Measurements from ENCODE around the gene TCAIM.
"Not testable (repeated sequence)": the region's sequence is repeated elsewhere in the genome, so short reads cannot be mapped to it uniquely, and the experiment has no call there.

TCAIM gene

DNA sequence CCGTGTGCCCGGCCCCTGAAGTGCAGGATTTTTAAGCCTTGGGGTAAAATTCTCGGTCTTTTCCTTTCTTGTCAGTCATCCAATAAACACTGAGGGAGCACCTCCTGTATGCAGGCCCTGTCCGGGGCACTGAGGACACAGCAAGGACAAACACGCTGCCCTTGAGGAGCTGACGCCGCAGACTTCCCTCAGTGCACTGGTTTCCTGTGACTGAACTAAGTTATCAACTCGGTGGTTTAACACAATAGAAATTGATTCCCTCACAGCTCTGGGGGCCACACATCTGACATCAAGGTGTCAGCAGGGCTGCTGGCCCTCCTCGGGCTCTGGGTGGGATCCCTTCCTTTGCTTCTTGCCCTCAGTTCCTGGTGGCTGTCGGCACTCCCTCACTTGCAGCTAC, 73.8 kb downstream of the TCAIM start:
- DNase-seq (ENCODE audit: low read depth in 1 of 2, low spot score in 1 of 2), result no peak

DNA sequence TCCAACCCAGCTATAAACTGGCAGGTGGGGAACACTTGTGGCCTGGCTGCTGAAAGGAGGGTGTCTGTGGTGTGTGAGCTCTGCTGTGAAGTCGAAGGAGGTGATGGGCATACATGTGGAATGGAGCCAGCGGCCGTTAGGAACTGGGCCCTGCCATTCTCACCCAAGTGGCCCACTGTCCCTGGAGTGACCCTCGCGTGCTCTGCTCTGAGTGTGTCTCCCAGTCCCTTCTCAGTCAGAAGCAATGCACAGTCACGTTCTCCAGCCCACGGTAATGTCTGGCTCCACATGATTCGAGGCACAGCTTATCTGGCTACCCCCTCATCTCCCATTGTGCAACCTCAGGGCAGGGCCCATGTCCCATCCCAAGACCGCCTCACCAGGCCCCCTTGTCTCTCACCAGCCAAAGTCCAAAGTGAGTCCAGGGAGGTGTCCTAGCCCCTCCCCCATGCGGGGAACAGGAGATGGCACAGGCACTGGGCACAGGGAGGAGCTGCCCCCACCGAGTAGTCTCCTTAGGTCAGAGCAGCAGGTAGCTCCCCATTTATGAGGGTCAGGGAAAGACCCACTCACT, 76.0 kb downstream of the TCAIM start:
- DNase-seq (ENCODE audit: low read depth in 1 of 2, low spot score in 1 of 2), result no peak

DNA sequence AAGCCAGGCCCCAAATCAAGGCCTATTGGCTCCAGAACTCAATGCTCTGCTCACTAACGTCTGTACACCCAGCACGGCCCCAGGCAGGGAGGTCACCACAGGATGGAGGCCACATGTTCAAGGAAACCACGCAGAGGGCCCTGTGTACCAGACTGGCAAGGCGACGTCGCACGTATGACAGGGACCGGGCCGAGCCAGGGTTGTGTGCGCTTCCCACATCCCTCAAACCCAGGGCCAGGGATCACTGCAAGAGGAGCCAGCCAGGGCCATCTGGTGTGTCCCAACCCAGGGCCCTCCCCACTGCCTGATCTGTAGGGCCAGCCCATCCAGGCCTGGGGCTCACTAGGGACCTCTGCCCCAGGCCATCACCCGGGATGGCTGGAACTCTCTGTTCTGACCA, 76.9 kb downstream of the TCAIM start:
- DNase-seq (ENCODE audit: low read depth in 1 of 2, low spot score in 1 of 2), result no peak

DNA sequence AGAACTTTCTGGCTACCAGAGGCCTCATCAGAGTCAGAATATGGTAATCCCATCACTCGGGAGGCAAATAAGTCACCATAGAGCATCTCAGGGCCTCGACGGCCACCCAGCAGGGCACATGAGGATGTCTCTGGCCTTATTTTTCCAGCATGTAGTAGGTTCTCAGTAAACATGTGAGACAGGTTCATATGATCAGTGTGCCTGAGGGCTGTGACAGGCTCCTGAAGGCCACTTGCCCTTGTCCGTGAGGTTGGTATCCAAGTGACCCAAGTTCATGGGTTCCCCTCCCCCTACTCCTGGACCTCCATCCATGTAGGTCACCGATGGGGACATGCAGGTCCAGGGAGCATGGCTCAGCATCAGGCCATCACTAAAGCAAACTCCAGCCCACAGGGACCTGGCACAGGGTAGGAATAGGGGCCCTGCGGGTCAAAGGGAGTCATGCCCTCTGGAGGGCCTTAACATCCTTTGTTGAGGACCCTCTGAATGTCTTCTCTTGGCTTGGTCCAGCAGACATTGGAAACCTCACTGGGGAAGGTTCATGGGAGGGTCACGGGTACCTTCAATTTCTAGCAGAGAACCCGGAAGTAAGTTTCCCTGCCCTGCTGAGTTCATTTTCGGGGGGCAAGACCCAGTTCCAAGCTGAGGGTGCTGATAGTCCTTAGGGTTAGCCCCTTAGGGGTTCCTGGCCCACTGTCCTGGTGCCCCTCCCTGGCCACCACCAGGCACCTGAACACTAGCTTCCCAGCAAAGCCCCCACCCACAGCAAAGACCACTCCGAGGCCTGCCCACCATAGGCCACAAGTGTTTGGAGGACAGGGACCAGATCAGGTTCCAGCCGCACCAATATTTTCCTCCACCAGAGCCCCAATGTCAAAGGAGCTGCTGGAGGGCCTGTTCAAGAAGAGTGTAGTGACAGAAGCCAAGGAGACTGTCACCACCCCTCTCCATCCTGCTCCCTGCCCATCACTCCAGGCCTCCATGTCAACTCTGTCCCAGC, 77.8 kb downstream of the TCAIM start:
- DNase-seq (ENCODE audit: low read depth in 1 of 2, low spot score in 1 of 2), result no peak

DNA sequence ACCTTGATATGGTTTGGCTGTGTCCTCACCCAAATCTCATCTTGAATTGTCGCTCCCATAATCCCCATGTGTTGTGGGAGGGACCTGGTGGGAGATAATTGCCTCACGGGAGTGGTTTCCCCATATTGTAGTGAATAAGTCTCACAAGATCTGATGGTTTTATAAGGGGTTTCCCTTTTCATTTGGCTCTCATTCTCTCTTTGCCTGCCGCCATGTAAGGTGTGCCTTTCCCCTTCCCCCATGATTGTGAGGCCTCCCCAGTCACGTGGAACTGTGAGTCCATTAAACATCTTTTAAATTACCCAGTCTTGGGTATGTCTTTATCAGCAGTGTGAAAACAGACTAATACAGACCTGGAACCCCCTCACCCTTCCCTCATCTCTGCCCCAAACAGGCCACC, 79.6 kb downstream of the TCAIM start:
- DNase-seq (ENCODE audit: low read depth in 1 of 2, low spot score in 1 of 2), result not testable (repeated sequence)

DNA sequence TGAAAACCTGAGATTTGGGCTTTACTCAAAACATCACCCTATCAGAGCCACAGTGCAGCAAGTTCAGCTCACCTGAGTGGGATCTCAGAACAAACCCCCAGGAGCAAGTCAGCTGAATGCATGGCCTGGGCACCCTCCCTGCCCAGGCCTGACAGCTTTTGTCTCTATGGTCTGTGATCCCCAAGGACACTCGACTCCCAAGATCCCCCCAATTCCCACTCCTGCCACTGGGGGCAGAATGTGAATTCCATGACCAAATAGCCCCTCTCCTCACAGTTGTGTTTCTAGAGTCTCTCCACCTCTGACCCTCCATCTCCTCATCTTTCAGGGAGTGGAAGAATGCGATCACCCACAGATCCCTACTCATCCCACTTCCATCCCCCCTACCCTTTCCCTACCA, 80.0 kb downstream of the TCAIM start:
- no peak for DNase-seq (ENCODE audit: low read depth in 1 of 2, low spot score in 1 of 2)

DNA sequence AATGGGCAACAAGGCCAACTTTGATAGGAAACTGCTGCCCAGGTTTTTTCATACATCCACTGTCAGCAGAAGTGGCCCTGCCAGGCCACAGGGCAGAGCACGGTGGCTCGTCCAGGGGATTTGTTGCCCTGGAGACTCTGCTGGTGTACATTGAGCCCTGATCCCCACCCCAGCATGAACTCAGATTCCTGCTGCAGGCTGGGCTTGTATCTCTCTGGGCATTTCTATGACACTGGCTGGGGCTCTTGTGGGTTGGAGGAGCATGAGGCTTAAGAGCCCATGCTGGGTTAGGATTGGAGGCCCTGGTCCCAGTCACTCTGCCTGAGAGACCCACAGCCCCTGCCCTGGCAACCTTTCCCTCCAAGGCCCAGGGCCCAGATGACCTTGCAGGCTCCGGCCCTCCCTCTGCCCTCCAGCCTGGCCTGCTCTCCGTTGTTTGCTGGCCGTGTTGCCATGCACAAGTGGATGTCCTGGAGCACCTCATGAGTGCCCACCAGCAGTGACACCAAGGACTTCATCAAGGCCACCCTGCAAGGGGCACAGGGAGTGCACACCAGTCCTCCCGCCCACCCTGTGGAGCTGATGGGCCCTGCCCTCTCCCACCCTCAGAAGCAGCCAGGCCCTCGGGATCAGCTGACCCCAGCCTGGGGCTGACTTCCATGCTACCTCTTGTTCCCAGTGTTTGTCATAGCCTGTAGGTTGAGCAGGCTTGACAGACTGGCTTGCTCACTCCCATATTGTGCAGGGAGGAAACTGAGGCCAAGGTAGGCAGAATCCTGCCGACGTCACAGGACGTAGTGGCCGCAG, 80.8 kb downstream of the TCAIM start:
- no peak for DNase-seq (ENCODE audit: low read depth in 1 of 2, low spot score in 1 of 2)

DNA sequence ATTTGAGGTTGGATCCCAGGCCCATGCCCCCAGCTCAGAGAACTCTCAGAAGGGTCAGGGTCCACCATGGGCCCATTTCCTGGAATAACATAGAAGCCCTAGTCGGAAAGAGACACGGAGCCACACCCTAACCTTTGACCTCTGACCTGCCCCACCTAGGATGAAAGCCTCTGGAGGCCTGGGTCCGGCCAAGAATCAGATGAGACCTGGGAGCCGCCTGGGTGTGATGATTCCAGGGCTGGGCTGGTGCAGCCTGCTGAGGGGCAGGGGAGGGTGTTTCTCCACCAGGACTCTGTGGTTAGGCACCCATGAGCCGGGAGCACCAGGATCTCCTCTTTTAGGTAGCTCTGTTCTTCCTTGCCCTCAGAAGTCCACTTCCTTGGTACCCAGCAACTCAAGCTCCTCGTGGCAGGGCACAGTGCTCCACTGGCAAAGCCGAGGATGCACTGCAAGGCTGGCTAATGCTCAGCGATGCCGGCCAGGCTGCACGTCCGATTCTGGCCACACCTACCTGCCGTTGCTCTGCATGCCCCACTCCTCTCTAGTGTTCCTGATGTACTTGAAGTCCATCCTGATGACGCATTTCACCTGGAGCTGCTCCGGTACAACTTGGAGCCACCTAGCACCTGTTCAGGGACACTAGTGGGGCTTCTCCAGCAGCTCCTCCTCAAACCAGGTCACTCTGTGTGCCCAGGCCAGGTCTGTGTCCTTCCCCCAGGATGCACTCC, 81.5 kb downstream of the TCAIM start:
- DNase-seq (ENCODE audit: low read depth in 1 of 2, low spot score in 1 of 2), result no peak

DNA sequence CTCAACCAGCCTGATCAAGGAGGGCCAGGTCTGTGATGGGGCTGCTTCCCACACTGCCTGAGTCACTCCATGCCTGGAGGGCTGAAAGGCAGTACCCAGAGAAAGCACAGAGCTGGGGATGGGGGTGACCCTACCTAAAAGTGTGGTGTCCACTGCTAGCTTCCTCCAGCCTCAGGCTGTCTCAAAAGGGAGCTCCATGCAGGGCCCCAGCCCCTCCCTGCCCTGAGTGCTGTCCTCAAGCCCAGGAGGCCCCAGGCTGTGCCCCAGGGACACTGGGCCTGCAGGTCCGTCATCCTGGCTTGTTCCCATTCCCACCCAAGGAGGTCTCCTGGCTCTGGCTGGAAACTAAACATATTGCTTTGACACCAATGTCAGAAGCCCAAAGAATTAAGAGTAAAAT, 82.1 kb downstream of the TCAIM start:
- no peak for DNase-seq (ENCODE audit: low read depth in 1 of 2, low spot score in 1 of 2)

DNA sequence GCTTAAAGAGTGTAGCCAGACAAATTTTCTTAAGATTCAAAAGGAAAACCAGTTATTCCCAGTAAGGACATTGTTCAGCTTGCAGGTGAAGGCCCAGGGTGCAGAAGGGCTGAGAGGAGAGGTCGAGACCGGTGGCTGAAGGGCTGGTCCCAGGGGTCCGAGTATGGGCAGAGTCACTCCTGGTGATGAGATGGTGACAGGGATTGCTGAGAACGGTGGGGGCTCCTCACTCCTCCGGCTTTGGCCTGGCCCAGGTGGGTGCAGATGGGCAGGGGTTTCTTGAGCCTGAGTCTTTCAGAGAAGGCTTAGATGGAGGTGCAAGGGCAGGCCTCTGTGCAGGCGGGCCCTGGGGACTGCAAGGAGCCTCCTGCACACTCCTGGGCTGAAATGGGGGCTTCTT, 82.7 kb downstream of the TCAIM start:
- no peak for DNase-seq (ENCODE audit: low read depth in 1 of 2, low spot score in 1 of 2)

DNA sequence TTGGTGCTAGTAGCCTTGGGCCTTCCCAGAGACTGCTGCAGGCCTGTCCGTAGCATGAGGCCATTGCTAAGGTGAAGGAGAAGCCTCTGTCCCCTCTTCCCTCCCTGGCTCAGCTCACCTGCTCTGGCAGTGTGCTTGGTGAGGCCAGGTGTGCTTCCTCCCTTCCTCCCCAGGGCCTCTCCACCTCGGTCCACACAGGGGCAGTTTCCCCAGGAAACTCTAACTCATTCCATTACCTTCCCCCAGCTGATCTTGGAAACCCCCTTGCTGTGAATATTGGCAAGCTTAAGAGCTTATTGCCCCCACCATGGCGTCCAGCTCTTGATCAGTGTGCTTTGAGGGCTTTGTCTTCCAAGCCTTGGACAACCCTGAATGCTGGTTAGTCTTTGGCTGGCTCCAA, 86.2 kb downstream of the TCAIM start:
- DNase-seq (ENCODE audit: low read depth in 1 of 2, low spot score in 1 of 2), result no peak

DNA sequence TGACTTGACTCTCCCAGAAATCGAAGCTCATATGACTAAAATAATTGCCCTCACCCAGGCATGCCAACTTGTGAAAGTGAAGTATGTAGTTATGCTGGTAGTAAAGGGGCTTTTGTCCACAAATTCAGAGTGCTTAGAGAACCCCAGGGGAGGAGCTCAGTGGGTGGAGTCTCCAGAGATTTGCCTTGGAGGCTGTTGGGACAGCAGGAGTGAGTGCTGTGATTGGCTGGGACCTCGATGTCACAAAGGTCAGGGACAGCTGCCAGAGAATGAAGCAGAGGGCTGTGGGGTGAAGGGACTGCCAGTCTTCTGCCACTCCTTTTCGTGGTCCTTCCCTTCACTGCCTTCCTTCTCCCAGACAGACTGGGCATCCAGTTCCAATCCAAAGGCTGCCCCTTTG, 89.1 kb downstream of the TCAIM start:
- DNase-seq (ENCODE audit: low read depth in 1 of 2, low spot score in 1 of 2), result no peak

DNA sequence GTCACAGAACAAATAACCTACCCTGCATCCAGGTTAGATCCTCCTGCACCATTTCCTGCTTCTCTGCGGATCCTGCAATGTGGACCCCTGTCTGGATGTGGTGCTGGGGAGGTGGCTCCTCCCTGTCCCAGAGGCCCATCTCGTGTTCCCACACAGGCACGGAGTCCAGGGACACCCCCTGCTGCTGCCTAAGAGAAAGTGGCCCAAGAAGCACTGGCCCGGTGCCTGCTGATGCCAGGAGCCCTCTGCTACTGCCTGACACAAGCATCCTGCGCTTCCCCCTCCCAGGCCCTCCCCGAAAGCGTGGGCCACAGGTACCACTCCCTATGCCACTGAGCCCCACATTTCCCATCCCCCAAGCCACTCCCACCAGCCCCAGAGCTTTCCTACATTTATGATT, 90.3 kb downstream of the TCAIM start:
- no peak for DNase-seq (ENCODE audit: low read depth in 1 of 2, low spot score in 1 of 2)

DNA sequence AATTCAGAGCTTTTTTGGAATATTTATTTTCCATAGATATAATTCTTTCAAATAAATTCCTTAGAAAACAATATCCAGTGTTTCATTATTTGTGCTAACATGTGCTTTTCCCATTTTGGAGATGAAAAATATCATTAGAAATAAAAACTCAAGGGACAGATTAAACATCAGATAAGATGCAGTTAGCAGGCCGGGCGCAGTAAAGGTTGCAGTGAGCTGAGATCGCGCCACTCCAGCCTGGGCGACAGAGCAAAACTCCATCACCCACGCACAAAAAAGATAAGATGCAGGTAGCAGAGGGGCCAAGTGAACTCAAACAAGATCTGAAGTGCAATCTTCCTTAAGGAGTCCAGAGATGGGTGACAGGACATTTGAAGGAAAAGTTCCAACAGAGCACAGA, 90.9 kb downstream of the TCAIM start:
- DNase-seq (ENCODE audit: low read depth in 1 of 2, low spot score in 1 of 2), result no peak

DNA sequence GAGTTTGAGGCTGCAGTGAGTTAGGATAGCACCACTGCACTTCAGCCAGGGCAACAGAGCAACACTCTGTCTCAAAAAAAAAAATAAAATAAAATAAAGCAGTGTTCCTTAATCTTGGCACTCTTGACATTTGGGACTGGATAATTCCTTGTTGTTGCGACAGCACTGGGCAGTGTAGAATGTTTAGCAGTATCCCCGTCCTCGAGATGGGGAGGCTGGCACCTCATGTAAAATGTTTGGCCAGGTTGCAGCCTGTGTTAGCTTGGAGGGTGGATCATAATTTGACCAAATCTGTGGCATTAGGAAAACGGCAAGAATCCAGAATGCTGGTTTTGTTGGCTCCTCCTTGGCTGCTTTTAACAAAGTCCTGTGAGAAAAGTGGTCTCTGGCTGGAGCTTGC, 91.9 kb downstream of the TCAIM start:
- no peak for DNase-seq (ENCODE audit: low read depth in 1 of 2, low spot score in 1 of 2)

DNA sequence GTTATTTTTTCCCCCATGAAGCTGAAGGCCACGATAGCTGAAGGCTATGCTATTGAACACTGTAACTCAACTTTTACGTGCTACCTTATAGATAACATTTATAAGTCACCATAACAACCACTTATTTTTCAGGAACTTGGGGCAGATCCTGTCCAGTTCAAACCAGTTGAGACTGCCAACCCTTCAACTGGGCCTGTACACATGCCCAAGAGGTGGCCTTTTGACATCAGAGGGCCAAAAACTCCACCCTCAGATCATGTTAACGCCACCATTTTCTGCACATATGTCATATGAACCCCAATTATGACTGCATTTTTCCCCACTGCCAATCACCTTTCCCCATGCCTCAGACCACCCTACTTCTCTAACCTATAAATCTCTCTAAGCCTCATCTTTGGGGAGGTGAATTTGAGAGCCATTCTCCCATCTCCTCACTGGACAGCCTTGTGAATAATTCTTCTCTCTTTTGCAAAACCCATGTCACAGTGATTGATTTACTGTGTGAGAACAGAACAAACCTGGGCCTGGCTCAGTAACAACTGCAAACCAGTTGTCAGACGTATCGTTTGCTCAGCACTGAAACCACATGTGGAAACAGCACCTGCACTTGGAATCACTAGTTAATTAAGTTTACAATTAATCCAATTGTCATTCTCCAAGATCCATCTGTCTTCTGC, 96.4 kb downstream of the TCAIM start:
- no peak for DNase-seq (ENCODE audit: low read depth in 1 of 2, low spot score in 1 of 2)

DNA sequence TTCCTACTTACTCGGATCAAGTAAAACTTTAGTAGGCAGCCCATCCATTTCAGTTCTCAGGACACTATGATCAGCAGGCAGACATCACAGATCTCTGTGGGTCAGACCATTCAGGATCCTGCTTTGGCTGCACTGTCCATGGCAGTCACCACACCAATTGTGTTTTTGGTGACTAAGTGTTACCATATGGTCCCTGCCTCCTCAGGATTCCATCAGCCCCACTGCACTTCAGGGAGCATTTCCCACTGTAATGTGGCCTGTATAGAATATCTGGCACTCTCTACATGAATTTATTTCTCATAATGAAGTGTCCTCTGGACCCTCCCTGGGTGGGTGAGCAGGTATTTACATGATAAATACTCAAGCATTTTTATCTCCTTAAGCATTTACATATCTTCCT, 97.6 kb downstream of the TCAIM start:
- no peak for DNase-seq (ENCODE audit: low read depth in 1 of 2, low spot score in 1 of 2)

DNA sequence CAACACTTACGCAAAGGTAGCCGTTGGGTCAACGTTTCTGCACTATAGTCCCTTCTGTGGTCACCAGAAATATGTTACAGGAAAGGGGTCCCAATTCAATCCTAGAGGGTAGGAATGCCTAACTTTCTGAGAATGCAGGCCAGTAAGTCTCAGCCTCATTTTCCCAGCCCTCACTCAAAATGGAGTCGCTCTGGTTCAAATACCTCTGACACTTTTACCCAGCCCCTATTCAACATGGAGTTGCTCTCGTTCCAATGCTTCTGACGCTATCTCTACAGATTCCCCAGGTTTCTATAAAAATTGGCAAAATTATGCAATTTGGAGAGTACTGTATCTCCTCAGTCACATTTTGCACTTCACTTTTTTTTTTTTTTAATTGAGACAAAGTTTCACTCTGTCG, 99.2 kb downstream of the TCAIM start:
- DNase-seq (ENCODE audit: low read depth in 1 of 2, low spot score in 1 of 2), result no peak

DNA sequence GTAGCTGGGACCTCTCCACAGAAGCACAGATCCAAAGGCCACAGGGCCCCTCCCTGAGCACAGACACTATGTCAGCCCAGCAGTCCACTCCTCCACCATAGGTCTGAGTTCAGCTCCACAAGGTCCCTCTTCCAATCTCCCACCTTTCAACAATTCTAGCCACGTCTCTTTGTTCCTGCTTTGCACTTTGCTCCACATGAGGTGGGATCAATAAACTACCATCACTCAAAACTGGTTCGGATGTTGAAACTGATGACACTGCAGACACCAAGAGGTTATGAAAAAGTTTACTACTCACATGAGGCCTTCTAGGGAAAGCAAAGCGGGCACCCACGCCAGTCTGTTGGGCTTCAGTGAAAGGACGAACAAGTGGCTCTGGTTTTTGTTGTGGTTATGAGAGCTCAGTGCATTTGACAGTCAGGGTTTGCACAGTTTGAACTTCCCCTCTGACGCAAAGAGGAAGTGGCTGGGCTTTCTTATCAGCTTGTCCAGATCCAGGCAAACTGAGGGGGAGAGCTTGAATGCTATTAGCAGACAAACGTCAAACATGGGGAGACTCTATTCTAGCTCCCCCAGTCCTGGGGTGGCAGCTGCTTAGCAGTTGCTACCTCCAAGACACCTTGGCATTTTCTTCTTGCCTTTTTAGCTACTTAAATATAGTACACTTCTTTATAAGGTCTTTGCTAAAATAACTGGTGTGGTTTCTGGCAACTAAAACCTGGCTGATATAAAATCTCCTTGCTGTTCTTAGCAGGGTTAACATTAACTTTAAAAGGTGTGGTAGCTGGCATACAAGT, 101.1 kb downstream of the TCAIM start:
- DNase-seq (ENCODE audit: low read depth in 1 of 2, low spot score in 1 of 2), result peak; percentile 16 to 52

Data from activated CD4-positive, alpha-beta T cell treated with anti-CD3 and anti-CD28 coated beads, Interleukin-2, amount 50 U/mL, for 24 hours (primary cell).